Measurements from ENCODE around the gene DNAJC4. TPM values are rescaled to one million over a fixed set of nuclear protein-coding genes. Genes with fewer than 3 reads are reported as not detected.

DNAJC4 gene
- total and polyA plus RNA-seq, 9 of the 15 experiments (the other 6 are each of a cell fraction or from before 2014, with no cell fraction given): 4.0 to 32.6 (median 19.9) TPM

- TF ChIP-seq TEAD1 (CRISPR knock-in tag; IDR thresholded peaks at IDR 0.05) (no peak), ZNF124 (CRISPR knock-in tag; IDR thresholded peaks at IDR 0.05) (no peak), ZNF212 (CRISPR knock-in tag; IDR thresholded peaks at IDR 0.05) (no peak), POLR2AphosphoS5 (IDR thresholded peaks at IDR 0.05; ENCODE audit: control insufficient read depth, insufficient read depth, low read depth, low read length) (0 out of 2 replicates have a peak, but pooled peaks have one; percentile 12), HMGN3 (IDR thresholded peaks at IDR 0.05; ENCODE audit: borderline replicate concordance, extremely low read depth, insufficient read length, low read depth, low read length) (peak; percentile 19), ZNF408 (CRISPR knock-in tag; IDR thresholded peaks at IDR 0.05; ENCODE audit: low read depth) (no peak), MTA3 (IDR thresholded peaks at IDR 0.05; ENCODE audit: borderline replicate concordance) (no peak), ERF (CRISPR knock-in tag; IDR thresholded peaks at IDR 0.05) (no peak), TFAP4 (CRISPR knock-in tag; IDR thresholded peaks at IDR 0.05; ENCODE audit: borderline replicate concordance) (0 out of 2 replicates have a peak, but pooled peaks have one; percentile 30), FOXP4 (CRISPR knock-in tag; IDR thresholded peaks at IDR 0.05; ENCODE audit: borderline replicate concordance) (no peak), PYGO2 (tag; IDR thresholded peaks at IDR 0.05) (no peak), RREB1 (CRISPR knock-in tag; IDR thresholded peaks at IDR 0.05) (no peak), CHCHD3 (CRISPR knock-in tag; IDR thresholded peaks at IDR 0.05) (no peak), CEBPG (CRISPR knock-in tag; IDR thresholded peaks at IDR 0.05) (no peak), CEBPG (tag; conservative IDR thresholded peaks at IDR 0.05 in 1 of 2, IDR thresholded peaks at IDR 0.05 in 1 of 2) (no peak), POLR2G (IDR thresholded peaks at IDR 0.05; ENCODE audit: low read depth, low read length) (peak; percentile 83), SUPT5H (IDR thresholded peaks at IDR 0.05) (peak; percentile 57), EP300 (IDR thresholded peaks at IDR 0.05; ENCODE audit: low read length) (no peak)
- TF ChIP-seq, protein P1, sequence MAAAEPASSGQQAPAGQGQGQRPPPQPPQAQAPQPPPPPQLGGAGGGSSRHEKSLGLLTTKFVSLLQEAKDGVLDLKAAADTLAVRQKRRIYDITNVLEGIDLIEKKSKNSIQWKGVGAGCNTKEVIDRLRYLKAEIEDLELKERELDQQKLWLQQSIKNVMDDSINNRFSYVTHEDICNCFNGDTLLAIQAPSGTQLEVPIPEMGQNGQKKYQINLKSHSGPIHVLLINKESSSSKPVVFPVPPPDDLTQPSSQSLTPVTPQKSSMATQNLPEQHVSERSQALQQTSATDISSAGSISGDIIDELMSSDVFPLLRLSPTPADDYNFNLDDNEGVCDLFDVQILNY (CRISPR knock-in tag; IDR thresholded peaks at IDR 0.05): no peak
Measured at GRCh38 chr11:64223001-64223651, 7.2 kb upstream of the DNAJC4 start (continued).
